ENCODE measurements around the gene GDA.

DNA sequence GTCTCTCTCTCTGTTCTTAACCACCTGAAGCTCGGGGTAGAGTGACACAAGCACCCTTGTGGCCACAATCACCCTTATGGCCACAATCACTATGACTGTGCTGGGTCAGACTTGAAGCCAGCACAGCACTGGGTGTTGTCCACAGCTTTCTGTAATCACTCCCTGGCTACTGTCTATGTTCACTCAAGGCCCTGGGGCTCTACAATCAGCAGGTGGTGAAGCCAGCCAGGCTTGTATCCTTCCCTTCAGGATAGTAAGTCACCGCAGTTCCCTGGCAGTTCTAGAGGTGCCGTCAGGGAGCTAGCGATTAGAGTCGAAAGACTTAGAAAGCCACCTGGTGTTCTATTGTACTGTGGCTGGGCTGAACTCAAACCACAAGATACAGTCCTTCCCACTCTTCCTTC lies 44.2 kb downstream of the GDA start:
- TF ChIP-seq, protein P1, sequence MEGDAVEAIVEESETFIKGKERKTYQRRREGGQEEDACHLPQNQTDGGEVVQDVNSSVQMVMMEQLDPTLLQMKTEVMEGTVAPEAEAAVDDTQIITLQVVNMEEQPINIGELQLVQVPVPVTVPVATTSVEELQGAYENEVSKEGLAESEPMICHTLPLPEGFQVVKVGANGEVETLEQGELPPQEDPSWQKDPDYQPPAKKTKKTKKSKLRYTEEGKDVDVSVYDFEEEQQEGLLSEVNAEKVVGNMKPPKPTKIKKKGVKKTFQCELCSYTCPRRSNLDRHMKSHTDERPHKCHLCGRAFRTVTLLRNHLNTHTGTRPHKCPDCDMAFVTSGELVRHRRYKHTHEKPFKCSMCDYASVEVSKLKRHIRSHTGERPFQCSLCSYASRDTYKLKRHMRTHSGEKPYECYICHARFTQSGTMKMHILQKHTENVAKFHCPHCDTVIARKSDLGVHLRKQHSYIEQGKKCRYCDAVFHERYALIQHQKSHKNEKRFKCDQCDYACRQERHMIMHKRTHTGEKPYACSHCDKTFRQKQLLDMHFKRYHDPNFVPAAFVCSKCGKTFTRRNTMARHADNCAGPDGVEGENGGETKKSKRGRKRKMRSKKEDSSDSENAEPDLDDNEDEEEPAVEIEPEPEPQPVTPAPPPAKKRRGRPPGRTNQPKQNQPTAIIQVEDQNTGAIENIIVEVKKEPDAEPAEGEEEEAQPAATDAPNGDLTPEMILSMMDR (IDR thresholded peaks at IDR 0.05; ENCODE audit: low read length) = no peak
- no peak for TF ChIP-seq EZH2 (optimal IDR thresholded peaks at IDR 0.05; ENCODE audit: low read depth, low read length)
